Measurements from ENCODE around the gene CADM3. TPM values are rescaled to one million over a fixed set of nuclear protein-coding genes. Genes with fewer than 3 reads are reported as not detected.

Gene CADM3
- total RNA-seq, 1 donor from 2014 or later = 4.0 TPM

DNA sequence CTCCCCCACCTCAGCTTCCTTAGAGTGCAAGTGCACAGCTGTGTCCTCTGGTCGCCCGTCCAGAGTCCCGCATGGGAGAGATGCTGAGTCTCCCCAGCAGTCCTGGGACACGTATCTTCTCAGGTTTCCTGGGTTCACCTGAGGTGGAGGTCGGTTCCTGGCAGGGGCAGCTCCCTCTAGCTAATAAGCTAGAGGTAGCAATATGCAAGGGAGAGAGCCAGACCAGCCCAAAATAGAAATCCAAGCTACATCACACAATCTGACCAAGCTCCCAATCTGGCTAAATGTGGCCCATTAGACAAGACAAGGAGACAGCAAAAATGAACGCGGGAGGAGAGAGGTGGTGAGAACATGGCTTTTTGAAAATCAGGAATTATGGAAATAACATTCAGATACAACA is 30.9 kb upstream of the CADM3 start:
- Mint-ChIP-seq H3K27ac (ENCODE audit: unreplicated experiment) (peak overlapping the region; percentile 71), H3K27me3 (ENCODE audit: unreplicated experiment) (peaks cover 6% of the 10 kb centered on the region), H3K9me3 (ENCODE audit: unreplicated experiment) (no peaks in the 10 kb centered on the region), H3K4me3 (ENCODE audit: unreplicated experiment) (peak overlapping the region; percentile 91), H3K4me1 (ENCODE audit: unreplicated experiment) (peaks cover 36% of the 10 kb centered on the region), H3K36me3 (ENCODE audit: low read depth, unreplicated experiment) (no peaks in the 10 kb centered on the region)
- DNase-seq (ENCODE audit: low spot score) = peak; percentile 19
- TF ChIP-seq CTCF (IDR thresholded peaks at IDR 0.05; ENCODE audit: unreplicated experiment) = no peak

DNA sequence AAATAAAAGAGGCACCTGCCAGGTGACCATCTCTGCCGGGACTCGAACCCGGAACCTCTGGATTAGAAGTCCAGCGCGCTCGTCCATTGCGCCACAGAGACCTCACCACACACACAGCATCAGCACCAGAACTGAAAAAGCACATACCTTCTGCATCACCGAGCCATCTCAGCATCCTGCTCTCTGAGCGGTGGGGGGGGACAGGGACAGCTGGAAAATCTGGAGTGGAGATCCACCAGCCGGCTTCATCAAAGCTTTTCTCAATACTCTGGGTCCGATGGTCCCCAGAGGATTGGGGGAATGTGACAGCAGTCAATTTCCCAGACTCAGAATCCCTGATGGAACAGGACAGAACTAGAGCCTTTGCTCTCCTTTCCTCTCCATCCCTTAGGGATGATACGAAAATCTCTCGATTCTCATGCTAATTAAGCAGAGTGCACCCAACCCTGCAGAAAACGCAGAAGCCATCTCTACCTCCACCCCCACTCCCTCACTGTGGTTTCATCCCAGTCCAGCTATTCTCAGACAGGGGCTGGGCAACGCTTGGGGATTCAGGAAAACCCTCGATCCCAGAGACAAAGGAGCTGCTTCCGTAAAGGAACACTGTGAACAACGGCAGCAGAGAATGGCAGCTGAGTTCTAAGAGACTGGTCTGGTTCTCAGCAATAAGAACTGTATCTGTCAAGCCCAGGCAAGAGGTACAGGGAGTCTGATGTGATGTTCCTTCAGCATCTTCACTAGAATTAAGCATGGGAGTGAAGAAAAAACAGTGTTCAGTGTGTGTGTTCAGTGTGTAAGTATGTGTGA is 29.6 kb upstream of the CADM3 start:
- no peak for TF ChIP-seq CTCF (IDR thresholded peaks at IDR 0.05; ENCODE audit: unreplicated experiment)
- Mint-ChIP-seq H3K4me3 (ENCODE audit: unreplicated experiment) (no peak overlapping the region), H3K27me3 (ENCODE audit: unreplicated experiment) (peaks cover 8% of the 10 kb centered on the region), H3K4me1 (ENCODE audit: unreplicated experiment) (peaks cover 24% of the 10 kb centered on the region), H3K27ac (ENCODE audit: unreplicated experiment) (no peak overlapping the region), H3K36me3 (ENCODE audit: low read depth, unreplicated experiment) (peaks cover 5% of the 10 kb centered on the region), H3K9me3 (ENCODE audit: unreplicated experiment) (no peaks in the 10 kb centered on the region)
- DNase-seq (ENCODE audit: low spot score) = peak; percentile 73

GRCh38 chr1:159142391-159142663 is 29.1 kb upstream of the CADM3 start:
- no peak for TF ChIP-seq CTCF (IDR thresholded peaks at IDR 0.05; ENCODE audit: unreplicated experiment)
- peaks cover 20% of the 10 kb centered on the region for H3K4me1 Mint-ChIP-seq (ENCODE audit: unreplicated experiment)
- H3K36me3 Mint-ChIP-seq (ENCODE audit: low read depth, unreplicated experiment) = peaks cover 5% of the 10 kb centered on the region
- peaks cover 8% of the 10 kb centered on the region for H3K27me3 Mint-ChIP-seq (ENCODE audit: unreplicated experiment)
- no peaks in the 10 kb centered on the region for H3K9me3 Mint-ChIP-seq (ENCODE audit: unreplicated experiment)
- H3K27ac Mint-ChIP-seq (ENCODE audit: unreplicated experiment) = no peak overlapping the region
- DNase-seq (ENCODE audit: low spot score) = no peak
- no peak overlapping the region for H3K4me3 Mint-ChIP-seq (ENCODE audit: unreplicated experiment)

DNA sequence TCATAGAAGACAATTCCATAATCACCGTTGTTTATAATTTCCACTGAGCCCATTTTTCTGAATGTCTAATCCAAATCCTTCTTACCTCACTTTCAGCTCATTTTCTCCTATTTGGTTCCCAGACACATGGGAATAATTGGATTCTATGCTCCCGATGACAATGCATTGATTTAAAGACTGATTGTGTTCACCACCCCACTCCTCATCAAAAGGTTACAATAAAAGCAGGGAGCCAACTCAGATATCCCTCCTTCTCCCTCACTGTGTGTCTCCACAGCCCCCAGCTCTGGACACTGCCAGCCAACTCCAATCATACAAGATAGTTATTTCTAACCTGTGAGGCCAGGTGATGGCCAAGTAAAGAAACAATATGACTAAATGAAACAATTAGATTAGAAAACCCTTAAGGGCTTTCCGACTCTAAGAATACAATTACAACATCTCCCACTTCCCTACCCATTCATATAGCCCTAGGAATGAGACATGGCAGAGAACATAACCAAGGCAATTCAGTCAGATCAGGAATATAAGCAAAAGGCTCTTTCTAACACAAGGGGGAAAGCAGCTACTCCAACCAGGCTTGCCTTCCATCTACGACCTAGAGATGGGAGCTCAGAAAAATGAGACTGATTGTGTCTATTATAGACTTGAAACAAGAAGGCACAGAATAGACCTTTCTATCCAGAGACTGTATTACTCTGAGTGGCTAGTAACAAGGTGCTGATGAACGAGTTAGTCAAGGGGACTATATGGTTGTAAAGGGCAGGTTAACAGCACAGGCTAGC is 28.5 kb upstream of the CADM3 start:
- Mint-ChIP-seq H3K9me3 (ENCODE audit: unreplicated experiment) (no peaks in the 10 kb centered on the region), H3K27me3 (ENCODE audit: unreplicated experiment) (peaks cover 8% of the 10 kb centered on the region), H3K27ac (ENCODE audit: unreplicated experiment) (no peak overlapping the region), H3K4me3 (ENCODE audit: unreplicated experiment) (no peak overlapping the region), H3K4me1 (ENCODE audit: unreplicated experiment) (peaks cover 17% of the 10 kb centered on the region), H3K36me3 (ENCODE audit: low read depth, unreplicated experiment) (peaks cover 5% of the 10 kb centered on the region)
- TF ChIP-seq CTCF (IDR thresholded peaks at IDR 0.05; ENCODE audit: unreplicated experiment) = no peak
- DNase-seq (ENCODE audit: low spot score) = no peak

- Mint-ChIP-seq H3K4me1 (ENCODE audit: unreplicated experiment) (peaks cover 13% of the 10 kb centered on the region), H3K9me3 (ENCODE audit: unreplicated experiment) (no peaks in the 10 kb centered on the region), H3K27ac (ENCODE audit: unreplicated experiment) (no peak overlapping the region), H3K36me3 (ENCODE audit: low read depth, unreplicated experiment) (peaks cover 5% of the 10 kb centered on the region), H3K4me3 (ENCODE audit: unreplicated experiment) (no peak overlapping the region), H3K27me3 (ENCODE audit: unreplicated experiment) (peaks cover 8% of the 10 kb centered on the region)
- no peak for DNase-seq (ENCODE audit: low spot score)
- no peak for TF ChIP-seq CTCF (IDR thresholded peaks at IDR 0.05; ENCODE audit: unreplicated experiment)
These were observed 26.8 kb upstream of the CADM3 start for GRCh38 chr1:159144571-159144970.
